Naive B cell (primary cell): ENCODE data around the gene OPTC. TPM values are rescaled to one million over a fixed set of nuclear protein-coding genes. Genes with fewer than 3 reads are reported as not detected.

ENCODE experiments used
- ATAC-seq, 2 donors: fragments of 150-1000 bp; cut with Tn5 transposase; 2 replicates each; pipeline ENCODE4 v1.10.0; 2021; ENCODE audit warnings: low read depth in 2 of 2, mild to moderate bottlenecking in 2 of 2, moderate library complexity in 2 of 2
- DNase-seq: peaks from one replicate; pipeline ENCODE4 v3.0.0; 2022
- H3K27ac Mint-ChIP-seq, 6 donors: one replicate each; pipeline ENCODE4 v1.8.0; 2020 to 2022; ENCODE audit warnings: mild to moderate bottlenecking in 6 of 6, mixed read lengths in 6 of 6, moderate library complexity in 5 of 6, inconsistent platforms in 2 of 6
- H3K27me3 Mint-ChIP-seq, 3 donors: one replicate each; pipeline ENCODE4 v1.8.0; 2021 to 2022; ENCODE audit warnings: mixed read lengths in 3 of 3, mild to moderate bottlenecking in 1 of 3
- H3K36me3 Mint-ChIP-seq, 2 donors: one replicate each; pipeline ENCODE4 v1.8.0; 2020 to 2022; ENCODE audit warnings: mixed read lengths in 2 of 2, inconsistent platforms in 1 of 2, mild to moderate bottlenecking in 1 of 2
- H3K4me1 Mint-ChIP-seq, 3 donors: one replicate each; pipeline ENCODE4 v1.8.0; 2020 to 2022; ENCODE audit warnings: mixed read lengths in 3 of 3, inconsistent platforms in 1 of 3, mild to moderate bottlenecking in 1 of 3, moderate library complexity in 1 of 3
- H3K4me3 Mint-ChIP-seq, 8 donors: one replicate each; pipeline ENCODE4 v1.8.0; 2020 to 2022; ENCODE audit warnings: mild to moderate bottlenecking in 8 of 8, mixed read lengths in 8 of 8, moderate library complexity in 8 of 8, inconsistent platforms in 2 of 8
- H3K9me3 Mint-ChIP-seq, 7 donors: one replicate each; pipeline ENCODE4 v1.8.0; 2020 to 2022; ENCODE audit warnings: mixed read lengths in 7 of 7, mild to moderate bottlenecking in 5 of 7, inconsistent platforms in 2 of 7, moderate library complexity in 1 of 7
- polyA plus RNA-seq, 6 donors: library from polyadenylated mRNA; unstranded; fragments of 300-500 nt; fragmentation: Illumina TruSeq; gene quantifications; one replicate each; pipeline ENCODE4 v1.2.3, GENCODE V29; 2021; ENCODE audit warnings: low read depth in 6 of 6

Gene OPTC
- polyA plus RNA-seq, 6 donors from 2014 or later = not detected

GRCh38 chr1:203525685-203526084 lies 31.7 kb downstream of the OPTC start:
- no peak overlapping the region for H3K4me3 Mint-ChIP-seq
- peaks cover 0 to 8% (median 0%) of the 10 kb centered on the region in 3 donors for H3K27me3 Mint-ChIP-seq
- ATAC-seq (no peak), DNase-seq (no peak)
- no peaks in the 10 kb centered on the region for H3K9me3 Mint-ChIP-seq
- H3K27ac Mint-ChIP-seq = no peak overlapping the region
- peaks cover 0 to 6% (median 3%) of the 10 kb centered on the region in 3 donors for H3K4me1 Mint-ChIP-seq
- no peaks in the 10 kb centered on the region for H3K36me3 Mint-ChIP-seq

GRCh38 chr1:203526130-203526529 lies 32.2 kb downstream of the OPTC start:
- H3K9me3 Mint-ChIP-seq = no peaks in the 10 kb centered on the region
- H3K4me3 Mint-ChIP-seq = no peak overlapping the region
- DNase-seq (no peak), ATAC-seq (no peak)
- H3K36me3 Mint-ChIP-seq = no peaks in the 10 kb centered on the region
- peaks cover 0 to 8% (median 0%) of the 10 kb centered on the region in 3 donors for H3K27me3 Mint-ChIP-seq
- H3K4me1 Mint-ChIP-seq = peaks cover 0 to 6% (median 3%) of the 10 kb centered on the region in 3 donors
- H3K27ac Mint-ChIP-seq = peak overlapping the region in 1 of 6 donors; percentile 20

GRCh38 chr1:203526572-203526971 lies 32.6 kb downstream of the OPTC start:
- no peaks in the 10 kb centered on the region for H3K36me3 Mint-ChIP-seq
- no peaks in the 10 kb centered on the region for H3K9me3 Mint-ChIP-seq
- no peak overlapping the region for H3K4me3 Mint-ChIP-seq
- DNase-seq = no peak
- ATAC-seq = no peak
- H3K27ac Mint-ChIP-seq = no peak overlapping the region
- H3K4me1 Mint-ChIP-seq = peaks cover 0 to 6% (median 3%) of the 10 kb centered on the region in 3 donors
- H3K27me3 Mint-ChIP-seq = peaks cover 0 to 8% (median 0%) of the 10 kb centered on the region in 3 donors

- no peaks in the 10 kb centered on the region for H3K9me3 Mint-ChIP-seq
- DNase-seq = no peak
- H3K4me3 Mint-ChIP-seq = no peak overlapping the region
- peaks cover 0 to 6% (median 3%) of the 10 kb centered on the region in 3 donors for H3K4me1 Mint-ChIP-seq
- no peaks in the 10 kb centered on the region for H3K36me3 Mint-ChIP-seq
- peak overlapping the region in 1 of 6 donors; percentile 14 for H3K27ac Mint-ChIP-seq
- ATAC-seq = no peak
- peaks cover 0 to 8% (median 0%) of the 10 kb centered on the region in 3 donors for H3K27me3 Mint-ChIP-seq
These were observed 33.1 kb downstream of the OPTC start for GRCh38 chr1:203527013-203527412.

GRCh38 chr1:203528063-203528462 lies 34.1 kb downstream of the OPTC start:
- Mint-ChIP-seq H3K27me3 (peaks cover 0 to 8% (median 0%) of the 10 kb centered on the region in 3 donors), H3K27ac (no peak overlapping the region), H3K9me3 (no peaks in the 10 kb centered on the region), H3K4me3 (no peak overlapping the region), H3K36me3 (no peaks in the 10 kb centered on the region), H3K4me1 (peaks cover 0 to 6% (median 3%) of the 10 kb centered on the region in 3 donors)
- DNase-seq (no peak), ATAC-seq (no peak)

GRCh38 chr1:203528976-203529835 lies 35.3 kb downstream of the OPTC start:
- Mint-ChIP-seq H3K4me3 (no peak overlapping the region), H3K27ac (peak overlapping the region in 2 of 6 donors; percentile 11 to 74), H3K4me1 (peaks cover 0 to 6% (median 3%) of the 10 kb centered on the region in 3 donors), H3K36me3 (no peaks in the 10 kb centered on the region), H3K27me3 (peaks cover 0 to 8% (median 0%) of the 10 kb centered on the region in 3 donors), H3K9me3 (no peaks in the 10 kb centered on the region)
- ATAC-seq = no peak
- no peak for DNase-seq

- no peak overlapping the region for H3K27ac Mint-ChIP-seq
- H3K36me3 Mint-ChIP-seq = no peaks in the 10 kb centered on the region
- ATAC-seq = no peak
- DNase-seq = no peak
- no peak overlapping the region for H3K4me3 Mint-ChIP-seq
- H3K27me3 Mint-ChIP-seq = peaks cover 4 to 8% (median 4%) of the 10 kb centered on the region in 3 donors
- no peaks in the 10 kb centered on the region for H3K9me3 Mint-ChIP-seq
- peaks cover 0 to 6% (median 3%) of the 10 kb centered on the region in 3 donors for H3K4me1 Mint-ChIP-seq
These were observed 37.1 kb downstream of the OPTC start for GRCh38 chr1:203531063-203531462.

GRCh38 chr1:203534012-203534411 lies 40.1 kb downstream of the OPTC start:
- ATAC-seq (no peak), DNase-seq (no peak)
- H3K9me3 Mint-ChIP-seq = no peaks in the 10 kb centered on the region
- no peak overlapping the region for H3K4me3 Mint-ChIP-seq
- peaks cover 0 to 6% (median 0%) of the 10 kb centered on the region in 3 donors for H3K4me1 Mint-ChIP-seq
- no peak overlapping the region for H3K27ac Mint-ChIP-seq
- H3K27me3 Mint-ChIP-seq = peaks cover 9 to 13% (median 10%) of the 10 kb centered on the region in 3 donors
- H3K36me3 Mint-ChIP-seq = no peaks in the 10 kb centered on the region

GRCh38 chr1:203534526-203534925 lies 40.6 kb downstream of the OPTC start:
- Mint-ChIP-seq H3K36me3 (no peaks in the 10 kb centered on the region), H3K4me1 (peaks cover 0 to 4% (median 0%) of the 10 kb centered on the region in 3 donors), H3K9me3 (no peaks in the 10 kb centered on the region), H3K4me3 (no peak overlapping the region), H3K27ac (no peak overlapping the region), H3K27me3 (peaks cover 9 to 13% (median 10%) of the 10 kb centered on the region in 3 donors)
- ATAC-seq = no peak
- DNase-seq = no peak

- Mint-ChIP-seq H3K27ac (no peak overlapping the region), H3K9me3 (no peaks in the 10 kb centered on the region), H3K4me1 (no peaks in the 10 kb centered on the region), H3K4me3 (no peak overlapping the region), H3K36me3 (no peaks in the 10 kb centered on the region), H3K27me3 (peaks cover 9 to 13% (median 10%) of the 10 kb centered on the region in 3 donors)
- ATAC-seq = no peak
- no peak for DNase-seq
These were observed 42.6 kb downstream of the OPTC start for GRCh38 chr1:203536575-203536974.

- Mint-ChIP-seq H3K4me1 (no peaks in the 10 kb centered on the region), H3K27ac (no peak overlapping the region), H3K36me3 (no peaks in the 10 kb centered on the region), H3K27me3 (peaks cover 9 to 13% (median 10%) of the 10 kb centered on the region in 3 donors), H3K9me3 (no peaks in the 10 kb centered on the region), H3K4me3 (no peak overlapping the region)
- no peak for DNase-seq
- ATAC-seq = no peak
These were observed 43.1 kb downstream of the OPTC start for GRCh38 chr1:203536980-203537455.

GRCh38 chr1:203537806-203538464 lies 44.0 kb downstream of the OPTC start:
- H3K27me3 Mint-ChIP-seq = peaks cover 9 to 13% (median 10%) of the 10 kb centered on the region in 3 donors
- ATAC-seq (no peak), DNase-seq (no peak)
- H3K9me3 Mint-ChIP-seq = no peaks in the 10 kb centered on the region
- no peak overlapping the region for H3K4me3 Mint-ChIP-seq
- peak overlapping the region in 1 of 6 donors; percentile 50 for H3K27ac Mint-ChIP-seq
- no peaks in the 10 kb centered on the region for H3K4me1 Mint-ChIP-seq
- no peaks in the 10 kb centered on the region for H3K36me3 Mint-ChIP-seq

GRCh38 chr1:203538726-203539125 lies 44.8 kb downstream of the OPTC start:
- Mint-ChIP-seq H3K36me3 (no peaks in the 10 kb centered on the region), H3K9me3 (no peaks in the 10 kb centered on the region), H3K4me3 (no peak overlapping the region), H3K4me1 (no peaks in the 10 kb centered on the region), H3K27ac (no peak overlapping the region), H3K27me3 (peaks cover 9 to 13% (median 10%) of the 10 kb centered on the region in 3 donors)
- ATAC-seq (no peak), DNase-seq (no peak)
